HEK293 (cell line): ENCODE data around the gene NOSIP.

Experiments
- CTCF ChIA-PET: fragments of 350-600 bp; formaldehyde crosslinking; extraction: SDS; loops from one replicate; lab custom pipeline; 2021; ENCODE audit warnings: antibody characterized with exemption; lab: Yijun Ruan, JAX
- POLR2A ChIA-PET: fragments of 300-600 bp; formaldehyde crosslinking; extraction: SDS; loops from one replicate; lab custom pipeline; 2020; ENCODE audit warnings: antibody characterized with exemption, inconsistent platforms; lab: Yijun Ruan, JAX
- H3K27ac ChIP-seq: fragments of 200-500 bp; sonication (Bioruptor generic); 2 replicates; pipeline ENCODE4 v1.5.1; 2014; ENCODE audit warnings: low read depth, low read length, control low read depth, inconsistent platforms; ENCODE audit errors: extremely low read depth
- H3K36me3 ChIP-seq, 2 experiments: fragments of 200-500 bp in 1 of 2; sonication (Bioruptor generic) in 1 of 2; 1 replicate in 1 of 2; 2 replicates in 1 of 2; pipeline ENCODE4 v1.5.1; 2014 to 2017; ENCODE audit warnings: inconsistent platforms in 2 of 2, low read length in 2 of 2; ENCODE audit not compliant: control insufficient read depth in 2 of 2, insufficient read depth in 1 of 2
- H3K4me1 ChIP-seq: fragments of 200-500 bp; sonication (Bioruptor generic); 2 replicates; pipeline ENCODE4 v1.5.1; 2014; ENCODE audit warnings: mild to moderate bottlenecking, low read length, inconsistent platforms; ENCODE audit not compliant: control insufficient read depth, insufficient read depth
- H3K4me3 ChIP-seq: 2 replicates; pipeline ENCODE4 v1.5.1; 2011; ENCODE audit warnings: low read depth, mild to moderate bottlenecking, control low read depth, low read length, moderate library complexity
- H3K9me3 ChIP-seq: fragments of 200-500 bp; sonication (Bioruptor generic); 2 replicates; pipeline ENCODE4 v1.5.1; 2014; ENCODE audit warnings: low read depth, low read length, inconsistent platforms; ENCODE audit not compliant: control insufficient read depth, insufficient read depth
- GFI1B ChIP-seq: fragments of 450-650 bp; formaldehyde crosslinking; IDR thresholded peaks from 2 replicates; pipeline ENCODE4 v1.5.1; 2016; ENCODE audit warnings: missing biosample characterization, missing genetic modification characterization
- HIC1 ChIP-seq: fragments of 450-650 bp; formaldehyde crosslinking; IDR thresholded peaks from 2 replicates; pipeline ENCODE4 v1.5.1; 2016; ENCODE audit warnings: missing biosample characterization, missing genetic modification characterization
- HOXD13 ChIP-seq: sonication (generic); formaldehyde crosslinking; IDR thresholded peaks from 2 replicates; pipeline ENCODE4 v1.8.0; 2022; ENCODE audit warnings: missing genetic modification reagents, borderline replicate concordance
- INSM2 ChIP-seq: fragments of 450-650 bp; formaldehyde crosslinking; IDR thresholded peaks from 2 replicates; pipeline ENCODE4 v1.5.1; 2016; ENCODE audit warnings: missing biosample characterization, missing genetic modification characterization
- KLF9 ChIP-seq: fragments of 450-650 bp; formaldehyde crosslinking; IDR thresholded peaks from 2 replicates; pipeline ENCODE4 v1.5.1; 2016; ENCODE audit warnings: missing biosample characterization, missing genetic modification characterization, low read depth
- MZF1 ChIP-seq: fragments of 450-650 bp; formaldehyde crosslinking; IDR thresholded peaks from 2 replicates; pipeline ENCODE4 v1.5.1; 2017; ENCODE audit warnings: missing biosample characterization, missing genetic modification characterization, borderline replicate concordance
- OSR2 ChIP-seq: fragments of 450-650 bp; formaldehyde crosslinking; IDR thresholded peaks from 2 replicates; pipeline ENCODE4 v1.5.1; 2016; ENCODE audit warnings: missing biosample characterization, missing genetic modification characterization
- PRDM1 ChIP-seq: fragments of 450-650 bp; formaldehyde crosslinking; IDR thresholded peaks from 2 replicates; pipeline ENCODE4; 2016; ENCODE audit warnings: missing biosample characterization, missing genetic modification characterization
- SP2 ChIP-seq: fragments of 450-650 bp; formaldehyde crosslinking; IDR thresholded peaks from 2 replicates; pipeline ENCODE4 v1.5.1; 2016; ENCODE audit warnings: missing biosample characterization, missing genetic modification characterization
- ZBTB1 ChIP-seq: fragments of 450-650 bp; formaldehyde crosslinking; IDR thresholded peaks from 2 replicates; pipeline ENCODE4 v1.5.1; 2016; ENCODE audit warnings: missing biosample characterization, missing genetic modification characterization
- ZBTB10 ChIP-seq: fragments of 450-650 bp; formaldehyde crosslinking; IDR thresholded peaks from 2 replicates; pipeline ENCODE4 v1.5.1; 2016; ENCODE audit warnings: missing biosample characterization, missing genetic modification characterization
- ZBTB20 ChIP-seq: fragments of 450-650 bp; formaldehyde crosslinking; IDR thresholded peaks from 2 replicates; pipeline ENCODE4 v1.5.1; 2016; ENCODE audit warnings: missing biosample characterization, missing genetic modification characterization
- ZBTB8A ChIP-seq: fragments of 450-650 bp; formaldehyde crosslinking; IDR thresholded peaks from 2 replicates; pipeline ENCODE4 v1.5.1; 2016; ENCODE audit warnings: missing biosample characterization, missing genetic modification characterization
- ZFHX2 ChIP-seq: fragments of 450-650 bp; formaldehyde crosslinking; conservative IDR thresholded peaks from 2 replicates; pipeline ENCODE4 v1.5.1; 2016; ENCODE audit warnings: missing biosample characterization, missing genetic modification characterization
- ZNF169 ChIP-seq: fragments of 450-650 bp; formaldehyde crosslinking; IDR thresholded peaks from 2 replicates; pipeline ENCODE4 v1.5.1; 2016; ENCODE audit warnings: missing biosample characterization, missing genetic modification characterization
- ZNF311 ChIP-seq: fragments of 450-650 bp; formaldehyde crosslinking; IDR thresholded peaks from 2 replicates; pipeline ENCODE4 v1.5.1; 2017; ENCODE audit warnings: missing biosample characterization, missing genetic modification characterization, borderline replicate concordance
- ZNF335 ChIP-seq: fragments of 450-650 bp; formaldehyde crosslinking; conservative IDR thresholded peaks from 2 replicates; pipeline ENCODE4 v1.5.1; 2016; ENCODE audit warnings: missing biosample characterization, missing genetic modification characterization
- ZNF391 ChIP-seq: fragments of 450-650 bp; formaldehyde crosslinking; IDR thresholded peaks from 2 replicates; pipeline ENCODE4 v1.5.1; 2016; ENCODE audit warnings: low read depth, missing biosample characterization, missing genetic modification characterization, borderline replicate concordance
- ZNF398 ChIP-seq: fragments of 450-650 bp; formaldehyde crosslinking; IDR thresholded peaks from 2 replicates; pipeline ENCODE4 v1.5.1; 2017; ENCODE audit warnings: missing biosample characterization, missing genetic modification characterization
- ZNF501 ChIP-seq: fragments of 450-650 bp; formaldehyde crosslinking; IDR thresholded peaks from 2 replicates; pipeline ENCODE4 v1.5.1; 2016; ENCODE audit warnings: missing biosample characterization, missing genetic modification characterization
- ZNF560 ChIP-seq: fragments of 450-650 bp; formaldehyde crosslinking; IDR thresholded peaks from 2 replicates; pipeline ENCODE4 v1.5.1; 2017; ENCODE audit warnings: missing biosample characterization, missing genetic modification characterization, borderline replicate concordance
- ZNF600 ChIP-seq: fragments of 450-650 bp; formaldehyde crosslinking; IDR thresholded peaks from 2 replicates; pipeline ENCODE4 v1.5.1; 2016; ENCODE audit warnings: missing biosample characterization, missing genetic modification characterization
- ZNF645 ChIP-seq: fragments of 450-650 bp; formaldehyde crosslinking; IDR thresholded peaks from 2 replicates; pipeline ENCODE4; 2016; ENCODE audit warnings: missing biosample characterization, missing genetic modification characterization
- ZNF677 ChIP-seq: fragments of 450-650 bp; IDR thresholded peaks from 2 replicates; pipeline ENCODE4 v1.5.0; 2018; ENCODE audit warnings: missing biosample characterization, mild to moderate bottlenecking, missing genetic modification characterization, moderate library complexity
- ZNF692 ChIP-seq: fragments of 450-650 bp; formaldehyde crosslinking; IDR thresholded peaks from 2 replicates; pipeline ENCODE4 v1.5.1; 2016; ENCODE audit warnings: missing biosample characterization, missing genetic modification characterization
- ZSCAN30 ChIP-seq: fragments of 450-650 bp; IDR thresholded peaks from 2 replicates; pipeline ENCODE4 v1.5.1; 2018; ENCODE audit warnings: missing biosample characterization, mild to moderate bottlenecking, missing genetic modification characterization, moderate library complexity

Gene NOSIP

GRCh38 chr19:49592486-49593232, 12.3 kb upstream of the NOSIP start:
- Histone ChIP-seq H3K9me3 (no peaks in the 10 kb centered on the region), H3K27ac (peak overlapping the region; percentile 98), H3K36me3 (peaks cover 19 to 35% of the 10 kb centered on the region in 2 experiments), H3K4me1 (peaks cover 7% of the 10 kb centered on the region), H3K4me3 (peak overlapping the region; percentile 82)
- CTCF ChIA-PET, result interaction anchor here (0.6 to 1.2 kb wide), 9 partner anchors 20 to 1104 kb away, joined by 3 to 5 read pairs (median 4); no protein-coding TSS in a partner anchor
- POLR2A ChIA-PET, result interaction anchor here (0.7 to 7.1 kb wide), 18 partner anchors 12 to 277 kb away, joined by 3 to 124 read pairs (median 4); partner anchors contain the start of genes FUZ, NOSIP, PIH1D1 and PRRG2
- TF ChIP-seq ZBTB8A (tag by site-specific recombination) (no peak), ZNF398 (0 out of 2 replicates have a peak, but pooled peaks have one; percentile 25), HIC1 (no peak), ZNF692 (no peak), ZNF169 (tag by site-specific recombination) (0 out of 2 replicates have a peak, but pooled peaks have one; percentile 22), ZBTB20 (tag by site-specific recombination) (0 out of 2 replicates have a peak, but pooled peaks have one; percentile 14), ZNF311 (no peak), ZNF560 (no peak), PRDM1 (tag by site-specific recombination) (peak; percentile 36; the same call in 1 of the 2 replicates), ZNF501 (tag by site-specific recombination) (no peak), ZNF600 (tag by site-specific recombination) (peak; percentile 79), ZFHX2 (tag by site-specific recombination) (no peak), OSR2 (no peak), KLF9 (tag by site-specific recombination) (no peak), ZSCAN30 (tag by site-specific recombination) (no peak), ZNF677 (tag by site-specific recombination) (no peak), ZBTB1 (tag by site-specific recombination) (no peak), ZNF391 (0 out of 2 replicates have a peak, but pooled peaks have one; percentile 9), MZF1 (tag by site-specific recombination) (no peak), GFI1B (tag by site-specific recombination) (no peak), ZNF335 (tag by site-specific recombination) (peak; percentile 74; the same call in 1 of the 2 replicates), ZBTB10 (tag by site-specific recombination) (no peak), INSM2 (tag by site-specific recombination) (no peak), HOXD13 (no peak), SP2 (tag by site-specific recombination) (peak; percentile 28), ZNF645 (tag by site-specific recombination) (no peak)
